GM21390 (cell line): Measurements from ENCODE around the gene SMARCB1.

Source experiments
- ATAC-seq: cut with Tn5 transposase; IDR thresholded peaks from one replicate; pipeline ENCODE4 v1.9.1; 2021; ENCODE audit not compliant: unreplicated experiment

SMARCB1 gene

DNA sequence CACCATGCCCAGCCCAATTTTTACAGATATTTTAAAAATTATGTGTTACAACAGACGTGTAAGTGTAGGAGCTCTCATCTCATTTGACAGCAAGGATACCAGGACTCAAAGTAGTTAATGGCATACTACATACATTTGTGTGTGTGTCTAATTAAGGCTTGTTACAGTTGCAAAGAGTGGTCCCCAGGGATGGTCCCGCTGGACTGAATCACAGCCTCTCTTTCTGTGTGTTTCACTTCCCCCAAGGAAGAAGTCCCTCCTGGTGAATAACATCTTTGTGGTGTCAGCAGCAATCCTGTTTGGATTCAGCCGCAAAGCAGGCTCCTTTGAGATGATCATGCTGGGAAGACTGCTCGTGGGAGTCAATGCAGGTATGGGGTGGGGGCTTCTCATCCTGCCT lies 88.1 kb downstream of the SMARCB1 start:
- ATAC-seq = no peak

DNA sequence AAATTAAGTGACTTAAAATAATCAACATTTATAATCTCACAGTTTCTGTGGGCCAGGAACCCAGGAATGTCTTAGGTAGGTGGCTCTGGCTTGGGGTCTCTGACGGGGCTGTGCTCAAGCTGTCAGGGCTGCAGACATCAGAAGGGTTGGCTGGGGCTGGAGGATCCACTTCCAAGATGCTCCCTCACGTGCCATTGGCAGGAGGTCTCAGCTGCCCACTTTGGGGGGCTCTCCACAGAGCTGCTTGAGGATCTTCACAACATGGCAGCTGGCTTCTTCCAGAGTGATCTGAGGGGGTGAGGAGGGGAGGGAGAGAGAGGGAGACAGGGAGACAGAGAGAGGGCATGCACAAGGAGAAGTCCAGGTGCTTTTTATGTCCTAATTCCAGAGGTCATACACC lies 89.0 kb downstream of the SMARCB1 start:
- no peak for ATAC-seq

GRCh38 chr22:23877566-23877965 lies 90.8 kb downstream of the SMARCB1 start:
- ATAC-seq = no peak

- ATAC-seq = no peak
Observed at GRCh38 chr22:23878219-23878618, 91.5 kb downstream of the SMARCB1 start.

DNA sequence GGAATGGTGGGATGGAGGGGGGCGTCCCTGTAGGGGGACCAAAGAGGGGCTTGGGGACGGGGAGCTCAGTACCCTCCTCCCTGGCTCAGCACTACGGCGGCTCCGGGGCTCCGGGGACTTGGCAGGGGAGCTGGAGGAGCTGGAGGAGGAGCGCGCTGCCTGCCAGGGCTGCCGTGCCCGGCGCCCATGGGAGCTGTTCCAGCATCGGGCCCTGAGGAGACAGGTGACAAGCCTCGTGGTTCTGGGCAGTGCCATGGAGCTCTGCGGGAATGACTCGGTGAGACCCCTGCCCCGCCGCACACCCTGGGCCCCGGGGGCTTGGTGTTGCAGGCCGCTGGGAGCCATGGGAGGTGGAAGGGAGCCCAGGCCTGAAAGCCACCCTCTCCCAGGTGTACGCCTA lies 95.6 kb downstream of the SMARCB1 start:
- ATAC-seq = no peak

DNA sequence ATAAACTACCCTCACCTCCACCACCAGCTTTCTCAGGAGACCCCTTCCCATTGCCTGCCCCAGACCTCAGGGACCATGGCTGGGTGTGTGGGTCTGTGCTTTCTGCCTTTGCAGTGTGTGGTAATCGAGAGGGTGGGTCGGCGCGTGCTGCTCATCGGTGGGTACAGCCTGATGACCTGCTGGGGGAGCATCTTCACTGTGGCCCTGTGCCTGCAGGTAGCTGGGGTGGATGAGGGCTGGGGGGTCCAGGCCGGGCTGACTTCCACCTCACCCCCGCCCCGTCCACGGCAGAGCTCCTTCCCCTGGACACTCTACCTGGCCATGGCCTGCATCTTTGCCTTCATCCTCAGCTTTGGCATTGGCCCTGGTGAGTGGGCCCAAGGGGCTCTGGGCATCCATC lies 96.9 kb downstream of the SMARCB1 start:
- ATAC-seq = no peak

DNA sequence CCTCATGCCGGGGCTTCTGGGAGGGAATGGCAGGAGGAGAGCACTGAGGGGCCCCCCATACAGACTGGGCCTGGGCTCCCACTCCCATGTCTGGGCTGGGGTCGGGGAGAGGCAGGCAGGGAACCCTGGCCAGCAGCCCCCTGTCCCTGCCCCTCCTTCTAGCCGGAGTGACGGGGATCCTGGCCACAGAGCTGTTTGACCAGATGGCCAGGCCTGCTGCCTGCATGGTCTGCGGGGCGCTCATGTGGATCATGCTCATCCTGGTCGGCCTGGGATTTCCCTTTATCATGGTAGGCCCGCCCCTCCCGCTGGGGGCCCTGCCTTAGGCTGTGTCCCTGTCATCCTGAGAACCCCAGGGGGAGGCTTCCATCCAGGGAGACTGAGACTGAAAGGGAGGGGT lies 97.4 kb downstream of the SMARCB1 start:
- ATAC-seq = no peak
